Stimulated activated CD4-positive, alpha-beta T cell treated with anti-CD3 and anti-CD28 coated beads, Interleukin-12 subunit alpha, Interleukin-12 subunit beta, amount 100 ng/mL, for 48 hours (primary cell): ENCODE measurements around the gene SH3PXD2B.
"Not testable (repeated sequence)": the region's sequence is repeated elsewhere in the genome, so short reads cannot be mapped to it uniquely, and the experiment has no call there.

Experiments
- DNase-seq, 3 donors: peaks; one replicate each; pipeline ENCODE4 v3.0.0-alpha.2; 2020; ENCODE audit warnings: low read depth in 2 of 3, low spot score in 1 of 3

Gene SH3PXD2B

GRCh38 chr5:172373680-172374079 lies 80.6 kb downstream of the SH3PXD2B start:
- DNase-seq: no peak

- no peak for DNase-seq
Measured at GRCh38 chr5:172371684-172372083, 82.6 kb downstream of the SH3PXD2B start.

- DNase-seq: peak; percentile 8 to 56 (median 23)
Measured at GRCh38 chr5:172370648-172371545, 83.4 kb downstream of the SH3PXD2B start.

GRCh38 chr5:172370237-172370640 lies 84.1 kb downstream of the SH3PXD2B start:
- DNase-seq: no peak

DNA sequence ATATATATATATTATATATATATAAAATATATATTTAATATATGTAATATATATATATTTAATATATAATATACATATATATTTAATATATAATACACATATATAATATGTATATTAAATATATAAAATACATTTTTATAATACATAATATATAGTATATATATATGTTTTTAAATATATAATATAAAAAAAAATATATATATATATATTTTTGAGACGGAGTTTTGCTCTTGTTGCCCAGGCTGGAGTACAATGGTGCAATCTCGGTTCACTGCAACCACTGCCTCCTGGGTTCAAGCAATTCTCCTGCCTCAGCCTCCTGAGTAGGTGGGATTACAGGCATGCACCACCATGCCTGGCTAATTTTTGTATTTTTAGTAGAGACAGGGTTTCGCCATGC lies 85.6 kb downstream of the SH3PXD2B start:
- DNase-seq: not testable (repeated sequence)

DNA sequence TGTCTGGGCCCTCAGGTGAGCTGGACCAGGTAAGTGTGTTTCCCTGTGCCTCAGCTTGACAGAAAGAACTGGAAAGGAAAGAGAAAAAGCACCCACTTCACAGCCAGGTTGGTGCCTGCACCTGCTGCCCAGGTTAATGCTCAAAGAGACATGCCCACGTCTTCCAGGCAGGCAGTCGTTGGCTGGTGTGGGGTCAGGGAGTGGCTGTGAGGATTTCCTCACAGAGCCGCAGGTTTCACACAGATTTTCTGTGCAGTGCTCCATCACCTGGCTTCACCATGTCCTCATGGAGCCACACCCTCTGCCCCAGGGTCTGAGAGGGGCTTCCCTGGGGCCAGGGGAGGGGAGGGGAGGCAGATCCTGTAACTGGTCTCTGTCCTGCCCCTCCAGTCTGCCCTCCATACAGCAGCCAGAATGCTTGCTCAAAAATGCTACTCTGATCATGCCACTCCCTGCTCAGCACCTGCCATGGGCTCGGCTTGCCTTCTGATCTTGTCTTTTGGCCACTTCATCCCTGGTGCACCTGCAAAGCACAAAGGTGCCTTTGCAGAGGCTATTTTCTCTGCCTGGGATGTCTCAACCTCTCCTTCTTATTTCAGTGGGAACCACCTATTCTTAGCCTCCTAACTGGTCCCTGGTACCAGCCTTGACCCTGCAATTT lies 88.2 kb downstream of the SH3PXD2B start:
- no peak for DNase-seq

GRCh38 chr5:172364773-172365172 lies 89.6 kb downstream of the SH3PXD2B start:
- no peak for DNase-seq

DNA sequence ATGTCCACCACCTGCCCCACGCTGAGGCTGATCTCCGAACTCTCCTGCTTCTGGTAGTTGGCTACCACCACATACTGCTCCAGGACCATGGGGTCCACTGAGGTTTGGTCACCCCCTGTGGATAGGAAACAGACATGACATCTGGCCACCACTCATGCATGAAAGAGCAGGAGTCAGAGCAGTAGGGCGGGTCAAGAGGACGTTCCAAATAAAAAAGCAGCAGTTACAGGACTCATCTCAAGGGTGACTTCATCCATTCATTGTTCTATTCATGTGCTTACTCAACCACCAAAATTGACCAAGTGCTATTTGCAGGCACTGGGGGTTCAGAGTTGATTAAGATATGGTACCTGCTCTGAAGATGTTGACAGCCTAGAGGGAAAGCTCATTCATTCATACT lies 91.6 kb downstream of the SH3PXD2B start:
- DNase-seq: no peak

GRCh38 chr5:172361566-172362238 lies 92.6 kb downstream of the SH3PXD2B start:
- peak in 2 of 3 donors; percentile 24 to 43 for DNase-seq

DNA sequence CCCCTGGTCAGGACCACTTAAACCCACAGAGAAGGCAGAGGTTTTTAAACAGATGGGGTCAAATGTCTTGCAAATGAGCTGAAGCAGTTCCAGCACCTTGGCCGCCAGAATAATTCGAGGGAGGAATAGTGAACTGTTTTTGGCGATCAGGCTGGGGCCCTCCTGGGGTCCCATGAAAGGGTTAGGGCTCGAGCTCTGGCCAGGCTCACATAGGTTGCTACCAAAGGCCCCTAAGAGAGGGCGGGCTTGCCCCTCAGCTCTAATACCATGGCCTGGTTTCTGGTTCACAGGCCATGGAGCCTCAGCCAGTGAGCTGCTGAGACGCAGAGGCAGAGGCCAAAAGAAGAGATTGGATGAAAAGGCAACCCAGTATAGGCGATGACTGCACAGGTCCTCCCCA lies 96.0 kb downstream of the SH3PXD2B start:
- no peak for DNase-seq

DNA sequence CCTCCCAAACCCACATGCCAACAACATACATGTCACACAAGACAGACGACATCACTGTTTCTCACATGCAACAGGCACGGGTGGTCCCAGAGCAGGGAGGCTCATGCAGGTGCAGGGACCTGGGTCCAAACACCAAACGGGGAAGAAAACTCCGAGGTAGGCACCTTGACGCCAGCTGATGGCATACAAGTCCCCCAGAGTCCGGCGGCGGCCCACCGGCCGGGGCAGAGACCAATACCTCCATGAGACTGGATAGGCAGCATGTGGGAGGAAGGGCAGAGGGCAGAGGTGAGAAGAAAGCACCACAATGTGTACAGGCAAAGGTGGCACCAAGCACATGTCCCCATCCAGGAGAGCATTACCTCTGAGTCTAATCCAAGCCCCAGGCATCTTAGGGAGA lies 97.8 kb downstream of the SH3PXD2B start:
- DNase-seq: no peak

GRCh38 chr5:172356047-172356446 lies 98.3 kb downstream of the SH3PXD2B start:
- DNase-seq: no peak

- DNase-seq: no peak
Measured at GRCh38 chr5:172353846-172354245, 100.5 kb downstream of the SH3PXD2B start.

DNA sequence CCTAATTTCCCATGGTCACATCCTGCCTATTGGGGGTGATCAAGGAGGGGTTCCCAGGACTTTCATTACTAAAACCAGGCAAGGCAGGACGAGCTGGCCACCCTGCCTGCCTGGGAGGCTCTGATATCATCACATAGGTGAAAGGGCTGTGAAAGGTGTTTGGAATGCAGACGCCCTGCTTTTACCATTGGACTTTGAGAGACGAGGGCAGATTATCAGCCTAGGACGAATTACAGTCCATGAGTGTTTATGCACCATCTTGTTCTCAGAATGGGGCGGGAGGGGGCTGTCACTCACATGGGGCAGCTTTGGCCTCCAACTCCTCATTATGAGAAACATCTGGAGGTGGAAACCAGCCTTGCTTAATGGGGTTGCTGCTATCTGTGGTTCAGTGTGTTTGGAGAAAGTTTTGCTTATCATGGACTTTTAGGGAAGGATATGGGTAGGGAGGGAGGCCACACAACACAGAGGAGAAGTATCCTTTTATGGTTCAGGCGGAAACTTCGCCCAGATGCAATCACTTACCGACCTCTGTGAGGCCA lies 101.0 kb downstream of the SH3PXD2B start:
- DNase-seq: no peak

- not testable (repeated sequence) for DNase-seq
Measured at GRCh38 chr5:172352526-172352925, 101.8 kb downstream of the SH3PXD2B start.

GRCh38 chr5:172351240-172351778 lies 103.0 kb downstream of the SH3PXD2B start:
- no peak for DNase-seq

- no peak for DNase-seq
Measured at GRCh38 chr5:172350212-172351181, 103.8 kb downstream of the SH3PXD2B start.

DNA sequence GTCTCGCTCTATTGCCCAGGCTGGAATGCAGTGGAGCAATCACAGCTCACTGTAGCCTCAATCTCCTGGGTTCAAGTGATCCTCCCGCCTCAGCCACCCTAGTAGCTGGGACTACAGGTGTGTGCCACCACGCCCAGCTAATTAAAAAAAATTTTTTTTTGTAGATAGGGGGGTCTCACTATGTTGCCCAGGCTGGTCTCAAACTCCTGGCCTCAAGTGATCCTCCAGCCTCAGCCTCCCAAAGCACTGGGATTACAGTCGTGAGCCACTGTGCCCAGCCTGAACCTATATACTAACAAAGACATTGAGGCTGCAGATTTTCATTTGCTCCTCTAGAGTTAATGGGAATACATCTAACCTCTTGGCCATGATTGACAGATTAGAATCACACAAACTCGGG lies 105.6 kb downstream of the SH3PXD2B start:
- DNase-seq: not testable (repeated sequence)

DNA sequence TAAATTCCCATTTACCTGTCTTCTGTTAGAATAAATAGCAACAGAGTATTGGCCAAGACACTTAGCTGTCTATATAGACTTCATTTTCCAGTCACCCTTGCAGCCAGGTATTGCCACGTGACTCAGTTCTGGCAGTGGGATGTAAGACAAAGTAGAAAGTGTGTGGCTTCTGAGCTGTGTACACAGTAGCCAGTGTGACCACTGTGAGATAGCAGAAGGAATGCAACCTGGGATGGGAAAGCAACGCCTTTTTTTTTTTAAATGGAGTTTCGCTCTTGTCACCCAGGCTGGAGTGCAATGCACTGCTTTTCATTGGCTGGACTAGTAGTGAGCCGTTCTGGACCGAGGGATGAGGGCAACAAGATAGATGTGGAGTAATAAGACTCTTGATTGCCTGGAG lies 106.2 kb downstream of the SH3PXD2B start:
- no peak for DNase-seq

GRCh38 chr5:172347496-172348052 lies 106.8 kb downstream of the SH3PXD2B start:
- no peak for DNase-seq
